Neutrophil (primary cell): Measurements from ENCODE around the gene TNS3.

ENCODE experiments used
- H3K27ac ChIP-seq: fragments of 200-600 bp; sonication (generic); 2 replicates; pipeline ENCODE4 v1.5.1; 2016; ENCODE audit warnings: mild to moderate bottlenecking, moderate library complexity
- H3K27me3 ChIP-seq: fragments of 200-600 bp; sonication (generic); 2 replicates; pipeline ENCODE4 v1.6.0; 2016; ENCODE audit warnings: mild to moderate bottlenecking
- H3K36me3 ChIP-seq: fragments of 200-600 bp; sonication (generic); 2 replicates; pipeline ENCODE4 v1.5.1; 2017
- H3K4me1 ChIP-seq, 2 experiments: fragments of 200-600 bp in 1 of 2; sonication (generic) in 1 of 2; 1 replicate in 1 of 2; 2 replicates in 1 of 2; pipeline versions ENCODE4 v1.5.1 to v1.6.1; 2013 to 2016; ENCODE audit warnings: low read depth in 1 of 2, low read length in 1 of 2, mild to moderate bottlenecking in 1 of 2, moderate library complexity in 1 of 2; ENCODE audit not compliant: control insufficient read depth in 1 of 2, insufficient read depth in 1 of 2
- H3K4me3 ChIP-seq, 2 experiments: fragments of 200-600 bp in 1 of 2; sonication (generic) in 1 of 2; 1 replicate in 1 of 2; 2 replicates in 1 of 2; pipeline ENCODE4 v1.5.1; 2013 to 2016; ENCODE audit warnings: low read depth in 1 of 2, low read length in 1 of 2, mild to moderate bottlenecking in 1 of 2, moderate library complexity in 1 of 2
- H3K9me3 ChIP-seq: fragments of 200-600 bp; sonication (generic); 2 replicates; pipeline ENCODE4 v1.5.1; 2016
- CTCF ChIP-seq: fragments of 200-600 bp; sonication (generic); IDR thresholded peaks from 2 replicates; pipeline ENCODE4 v1.5.1; 2016; ENCODE audit warnings: antibody characterized with exemption

The TNS3 gene

GRCh38 chr7:47389171-47389922 lies 192.6 kb downstream of the TNS3 start:
- Histone ChIP-seq H3K9me3 (no peaks in the 10 kb centered on the region), H3K27me3 (no peaks in the 10 kb centered on the region), H3K4me3 (no peak overlapping the region), H3K36me3 (no peaks in the 10 kb centered on the region), H3K4me1 (no peaks in the 10 kb centered on the region), H3K27ac (no peak overlapping the region)
- no peak for TF ChIP-seq CTCF

- TF ChIP-seq CTCF: no peak
- Histone ChIP-seq H3K9me3 (no peaks in the 10 kb centered on the region), H3K27ac (no peak overlapping the region), H3K4me3 (no peak overlapping the region), H3K27me3 (no peaks in the 10 kb centered on the region), H3K36me3 (no peaks in the 10 kb centered on the region), H3K4me1 (no peaks in the 10 kb centered on the region)
Measured at GRCh38 chr7:47387506-47387905, 194.4 kb downstream of the TNS3 start.

GRCh38 chr7:47386273-47386835 lies 195.6 kb downstream of the TNS3 start:
- Histone ChIP-seq H3K9me3 (no peaks in the 10 kb centered on the region), H3K4me3 (no peak overlapping the region), H3K4me1 (no peaks in the 10 kb centered on the region), H3K36me3 (no peaks in the 10 kb centered on the region), H3K27ac (no peak overlapping the region), H3K27me3 (no peaks in the 10 kb centered on the region)
- TF ChIP-seq CTCF: no peak

GRCh38 chr7:47385536-47386125 lies 196.3 kb downstream of the TNS3 start:
- H3K27ac ChIP-seq: no peak overlapping the region
- no peak for TF ChIP-seq CTCF
- no peaks in the 10 kb centered on the region for H3K9me3 ChIP-seq
- H3K4me3 ChIP-seq: no peak overlapping the region
- no peaks in the 10 kb centered on the region for H3K36me3 ChIP-seq
- no peaks in the 10 kb centered on the region for H3K27me3 ChIP-seq
- no peaks in the 10 kb centered on the region for H3K4me1 ChIP-seq

GRCh38 chr7:47384755-47385535 lies 197.0 kb downstream of the TNS3 start:
- Histone ChIP-seq H3K36me3 (no peaks in the 10 kb centered on the region), H3K27me3 (no peaks in the 10 kb centered on the region), H3K4me3 (no peak overlapping the region), H3K4me1 (no peaks in the 10 kb centered on the region), H3K27ac (no peak overlapping the region), H3K9me3 (no peaks in the 10 kb centered on the region)
- no peak for TF ChIP-seq CTCF
